HEK293 (cell line): ENCODE data around the gene ZFR.

ENCODE experiments used
- EGR2 ChIP-seq: fragments of 450-650 bp; formaldehyde crosslinking; IDR thresholded peaks from 2 replicates; pipeline ENCODE4 v1.5.1; 2016; ENCODE audit warnings: low read depth, missing biosample characterization, missing genetic modification characterization
- ELK4 ChIP-seq: IDR thresholded peaks from 2 replicates; pipeline ENCODE4 v1.6.1; 2011; ENCODE audit warnings: mild to moderate bottlenecking, low read depth, low read length, borderline replicate concordance
- GLIS2 ChIP-seq: fragments of 450-650 bp; formaldehyde crosslinking; IDR thresholded peaks from 2 replicates; pipeline ENCODE4 v1.5.1; 2016; ENCODE audit warnings: missing biosample characterization, missing genetic modification characterization
- HIC1 ChIP-seq: fragments of 450-650 bp; formaldehyde crosslinking; IDR thresholded peaks from 2 replicates; pipeline ENCODE4 v1.5.1; 2016; ENCODE audit warnings: missing biosample characterization, missing genetic modification characterization
- KLF7 ChIP-seq: fragments of 450-650 bp; formaldehyde crosslinking; IDR thresholded peaks from 2 replicates; pipeline ENCODE4 v1.5.1; 2016; ENCODE audit warnings: missing biosample characterization, missing genetic modification characterization, borderline replicate concordance
- MYNN ChIP-seq: fragments of 450-650 bp; formaldehyde crosslinking; IDR thresholded peaks from 2 replicates; pipeline ENCODE4 v1.5.1; 2016; ENCODE audit warnings: missing biosample characterization, missing genetic modification characterization, borderline replicate concordance
- OSR2 ChIP-seq: fragments of 450-650 bp; formaldehyde crosslinking; IDR thresholded peaks from 2 replicates; pipeline ENCODE4 v1.5.1; 2016; ENCODE audit warnings: missing biosample characterization, missing genetic modification characterization
- SCRT2 ChIP-seq: fragments of 450-650 bp; formaldehyde crosslinking; IDR thresholded peaks from 2 replicates; pipeline ENCODE4 v1.5.1; 2016; ENCODE audit warnings: missing biosample characterization, missing genetic modification characterization
- ZBTB6 ChIP-seq: fragments of 450-650 bp; formaldehyde crosslinking; IDR thresholded peaks from 2 replicates; pipeline ENCODE4 v1.5.1; 2017; ENCODE audit warnings: missing biosample characterization, missing genetic modification characterization
- ZNF148 ChIP-seq: fragments of 450-650 bp; formaldehyde crosslinking; IDR thresholded peaks from 2 replicates; pipeline ENCODE4 v1.5.0; 2017; ENCODE audit warnings: missing biosample characterization, missing genetic modification characterization, borderline replicate concordance
- ZNF184 ChIP-seq: fragments of 450-650 bp; IDR thresholded peaks from 2 replicates; pipeline ENCODE4 v1.5.1; 2018; ENCODE audit warnings: missing biosample characterization, mild to moderate bottlenecking, missing genetic modification characterization
- ZNF23 ChIP-seq: fragments of 450-650 bp; formaldehyde crosslinking; IDR thresholded peaks from 2 replicates; pipeline ENCODE4 v1.5.1; 2016; ENCODE audit warnings: missing biosample characterization, missing genetic modification characterization, borderline replicate concordance
- ZNF266 ChIP-seq: fragments of 450-650 bp; formaldehyde crosslinking; IDR thresholded peaks from 2 replicates; pipeline ENCODE4 v1.5.1; 2016; ENCODE audit warnings: missing biosample characterization, missing genetic modification characterization, low read depth
- ZNF280D ChIP-seq: fragments of 450-650 bp; formaldehyde crosslinking; IDR thresholded peaks from 2 replicates; pipeline ENCODE4 v1.5.1; 2016; ENCODE audit warnings: missing biosample characterization, missing genetic modification characterization
- ZNF335 ChIP-seq: fragments of 450-650 bp; formaldehyde crosslinking; conservative IDR thresholded peaks from 2 replicates; pipeline ENCODE4 v1.5.1; 2016; ENCODE audit warnings: missing biosample characterization, missing genetic modification characterization
- ZNF416 ChIP-seq: fragments of 450-650 bp; formaldehyde crosslinking; IDR thresholded peaks from 2 replicates; pipeline ENCODE4 v1.5.1; 2016; ENCODE audit warnings: missing biosample characterization, missing genetic modification characterization
- ZNF426 ChIP-seq: fragments of 450-650 bp; formaldehyde crosslinking; IDR thresholded peaks from 2 replicates; pipeline ENCODE4 v1.5.1; 2017; ENCODE audit warnings: missing biosample characterization, missing genetic modification characterization, mild to moderate bottlenecking, inconsistent platforms, moderate library complexity
- ZNF521 ChIP-seq: fragments of 450-650 bp; formaldehyde crosslinking; IDR thresholded peaks from 2 replicates; pipeline ENCODE4 v1.5.1; 2017; ENCODE audit warnings: missing biosample characterization, mild to moderate bottlenecking, missing genetic modification characterization
- ZNF544 ChIP-seq: fragments of 450-650 bp; formaldehyde crosslinking; IDR thresholded peaks from 2 replicates; pipeline ENCODE4 v1.5.0; 2017; ENCODE audit warnings: missing biosample characterization, missing genetic modification characterization
- ZNF558 ChIP-seq: fragments of 450-650 bp; formaldehyde crosslinking; IDR thresholded peaks from 2 replicates; pipeline ENCODE4 v1.5.1; 2016; ENCODE audit warnings: missing biosample characterization, missing genetic modification characterization
- ZNF560 ChIP-seq: fragments of 450-650 bp; formaldehyde crosslinking; IDR thresholded peaks from 2 replicates; pipeline ENCODE4 v1.5.1; 2017; ENCODE audit warnings: missing biosample characterization, missing genetic modification characterization, borderline replicate concordance
- ZNF600 ChIP-seq: fragments of 450-650 bp; formaldehyde crosslinking; IDR thresholded peaks from 2 replicates; pipeline ENCODE4 v1.5.1; 2016; ENCODE audit warnings: missing biosample characterization, missing genetic modification characterization
- ZNF623 ChIP-seq: fragments of 450-650 bp; formaldehyde crosslinking; IDR thresholded peaks from 2 replicates; pipeline ENCODE4 v1.5.1; 2016; ENCODE audit warnings: missing biosample characterization, missing genetic modification characterization
- ZNF624 ChIP-seq: fragments of 450-650 bp; formaldehyde crosslinking; IDR thresholded peaks from 2 replicates; pipeline ENCODE4 v1.5.1; 2017; ENCODE audit warnings: missing biosample characterization, missing genetic modification characterization
- ZNF645 ChIP-seq: fragments of 450-650 bp; formaldehyde crosslinking; IDR thresholded peaks from 2 replicates; pipeline ENCODE4; 2016; ENCODE audit warnings: missing biosample characterization, missing genetic modification characterization
- ZNF701 ChIP-seq: fragments of 450-650 bp; formaldehyde crosslinking; IDR thresholded peaks from 2 replicates; pipeline ENCODE4 v1.5.1; 2016; ENCODE audit warnings: missing biosample characterization, missing genetic modification characterization
- ZNF768 ChIP-seq: fragments of 450-650 bp; formaldehyde crosslinking; IDR thresholded peaks from 2 replicates; pipeline ENCODE4 v1.5.1; 2018; ENCODE audit warnings: missing biosample characterization, mild to moderate bottlenecking, missing genetic modification characterization
- ZNF843 ChIP-seq: fragments of 450-650 bp; formaldehyde crosslinking; IDR thresholded peaks from 2 replicates; pipeline ENCODE4 v1.5.1; 2016; ENCODE audit warnings: missing biosample characterization, missing genetic modification characterization

Gene ZFR

GRCh38 chr5:32312595-32313332 lies 131.8 kb downstream of the ZFR start, which contains the start of gene MTMR12 (continued):
- TF ChIP-seq ELK4 (no peak), ZNF558 (no peak), ZBTB6 (0 out of 2 replicates have a peak, but pooled peaks have one; percentile 3), SCRT2 (no peak), ZNF521 (tag by site-specific recombination) (no peak), ZNF266 (tag by site-specific recombination) (no peak), ZNF544 (tag by site-specific recombination) (no peak), ZNF416 (no peak), ZNF280D (tag by site-specific recombination) (no peak), ZNF843 (no peak), ZNF184 (tag by site-specific recombination) (0 out of 2 replicates have a peak, but pooled peaks have one; percentile 8), GLIS2 (tag by site-specific recombination) (peak; percentile 53), ZNF23 (no peak), HIC1 (tag by site-specific recombination) (no peak), ZNF701 (tag by site-specific recombination) (no peak), EGR2 (no peak), ZNF560 (tag by site-specific recombination) (no peak), ZNF600 (tag by site-specific recombination) (no peak), ZNF645 (tag by site-specific recombination) (no peak), ZNF624 (no peak), ZNF335 (tag by site-specific recombination) (peak; percentile 9; the same call in 1 of the 2 replicates), KLF7 (tag by site-specific recombination) (no peak), ZNF623 (tag by site-specific recombination) (no peak), ZNF148 (tag by site-specific recombination) (no peak), ZNF768 (tag by site-specific recombination) (no peak), MYNN (tag by site-specific recombination) (no peak), OSR2 (no peak; the same call in 1 of the 2 replicates), ZNF426 (tag by site-specific recombination) (no peak)
